H1 (cell line): Measurements from ENCODE around the gene PIK3R1.

ENCODE experiments used
- CREB1 ChIP-seq: IDR thresholded peaks from 2 replicates; pipeline ENCODE4 v1.6.1; 2012; ENCODE audit warnings: inconsistent platforms
- GTF2F1 ChIP-seq: IDR thresholded peaks from 2 replicates; pipeline ENCODE4 v1.6.1; 2012; ENCODE audit warnings: low read depth, low read length, improper control_type of control experiment, borderline replicate concordance
- JUN ChIP-seq: IDR thresholded peaks from 2 replicates; pipeline ENCODE4 v1.6.1; 2011; ENCODE audit warnings: low read depth, mild to moderate bottlenecking, improper control_type of control experiment, low read length
- KDM4A ChIP-seq: IDR thresholded peaks from one replicate; pipeline ENCODE4 v1.7.1; 2012; ENCODE audit warnings: low read depth, mild to moderate bottlenecking, moderate library complexity, low read length, inconsistent platforms; ENCODE audit not compliant: severe bottlenecking
- MAFK ChIP-seq: IDR thresholded peaks from 2 replicates; pipeline ENCODE4 v1.6.1; 2012; ENCODE audit warnings: low read depth, mild to moderate bottlenecking, improper control_type of control experiment, low read length
- RXRA ChIP-seq: IDR thresholded peaks from 2 replicates; pipeline ENCODE4 v1.6.1; 2011; ENCODE audit warnings: low read depth, mild to moderate bottlenecking, low read length, moderate library complexity; ENCODE audit not compliant: insufficient read depth
- YY1 ChIP-seq: IDR thresholded peaks from 2 replicates; pipeline ENCODE4 v1.6.1; 2011; ENCODE audit warnings: low read depth, mild to moderate bottlenecking, low read length
- TF ChIP-seq, protein P1 (sequence below), 3 experiments: IDR thresholded peaks; 1 replicate in 2 of 3; 2 replicates in 1 of 3; pipeline versions ENCODE4 v1.5.1 to v1.6.1; 2011; ENCODE audit warnings: low read length in 3 of 3, mild to moderate bottlenecking in 3 of 3, inconsistent platforms in 2 of 3, low read depth in 1 of 3, moderate library complexity in 1 of 3; ENCODE audit not compliant: insufficient read depth in 1 of 3; ENCODE audit errors: control extremely low read depth in 1 of 3

- TF ChIP-seq MAFK: no peak
- TF ChIP-seq JUN: no peak
- no peak for TF ChIP-seq YY1
- no peak for TF ChIP-seq GTF2F1
- TF ChIP-seq, protein P1, sequence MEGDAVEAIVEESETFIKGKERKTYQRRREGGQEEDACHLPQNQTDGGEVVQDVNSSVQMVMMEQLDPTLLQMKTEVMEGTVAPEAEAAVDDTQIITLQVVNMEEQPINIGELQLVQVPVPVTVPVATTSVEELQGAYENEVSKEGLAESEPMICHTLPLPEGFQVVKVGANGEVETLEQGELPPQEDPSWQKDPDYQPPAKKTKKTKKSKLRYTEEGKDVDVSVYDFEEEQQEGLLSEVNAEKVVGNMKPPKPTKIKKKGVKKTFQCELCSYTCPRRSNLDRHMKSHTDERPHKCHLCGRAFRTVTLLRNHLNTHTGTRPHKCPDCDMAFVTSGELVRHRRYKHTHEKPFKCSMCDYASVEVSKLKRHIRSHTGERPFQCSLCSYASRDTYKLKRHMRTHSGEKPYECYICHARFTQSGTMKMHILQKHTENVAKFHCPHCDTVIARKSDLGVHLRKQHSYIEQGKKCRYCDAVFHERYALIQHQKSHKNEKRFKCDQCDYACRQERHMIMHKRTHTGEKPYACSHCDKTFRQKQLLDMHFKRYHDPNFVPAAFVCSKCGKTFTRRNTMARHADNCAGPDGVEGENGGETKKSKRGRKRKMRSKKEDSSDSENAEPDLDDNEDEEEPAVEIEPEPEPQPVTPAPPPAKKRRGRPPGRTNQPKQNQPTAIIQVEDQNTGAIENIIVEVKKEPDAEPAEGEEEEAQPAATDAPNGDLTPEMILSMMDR (IDR thresholded peaks at IDR 0.05; ENCODE audit: control extremely low read depth in 1 of 3, insufficient read depth in 1 of 3, low read depth in 1 of 3, low read length in 3 of 3): no peak
- TF ChIP-seq KDM4A: no peak
- no peak for TF ChIP-seq CREB1
- no peak for TF ChIP-seq RXRA
These were observed 39.3 kb downstream of the PIK3R1 start for GRCh38 chr5:68254810-68255209.
